ENCODE results near the gene GRIA3. TPM values are rescaled to one million over a fixed set of nuclear protein-coding genes. Genes with fewer than 3 reads are reported as not detected.
"Not testable (repeated sequence)": the region's sequence is repeated elsewhere in the genome, so short reads cannot be mapped to it uniquely, and the experiment has no call there.

GRIA3 gene
- total RNA-seq, 4 donors from 2014 or later: 0.60 to 2.3 (median 1.0) TPM

DNA sequence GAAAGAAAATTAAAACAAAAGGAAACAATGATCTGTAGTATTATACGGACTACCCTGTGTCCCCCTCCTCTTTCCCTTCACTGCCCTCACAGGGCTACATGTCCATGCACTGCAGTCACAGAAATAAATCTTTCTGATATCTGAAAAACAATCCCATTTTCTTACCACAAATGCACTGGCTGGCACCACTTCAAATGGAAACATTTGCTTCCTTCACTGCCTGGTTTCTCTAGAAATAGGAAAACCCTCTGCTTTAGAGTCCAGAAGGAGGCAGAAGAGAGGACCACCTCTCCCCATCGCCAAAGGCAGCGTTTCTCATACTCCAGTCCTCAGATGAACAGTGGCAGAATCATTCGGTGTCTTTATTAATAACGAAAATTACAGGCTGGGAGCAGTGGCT, 98.2 kb downstream of the GRIA3 start:
- TF ChIP-seq POLR2A (IDR thresholded peaks at IDR 0.05) (no peak), EP300 (IDR thresholded peaks at IDR 0.05) (no peak)
- TF ChIP-seq, protein P1, sequence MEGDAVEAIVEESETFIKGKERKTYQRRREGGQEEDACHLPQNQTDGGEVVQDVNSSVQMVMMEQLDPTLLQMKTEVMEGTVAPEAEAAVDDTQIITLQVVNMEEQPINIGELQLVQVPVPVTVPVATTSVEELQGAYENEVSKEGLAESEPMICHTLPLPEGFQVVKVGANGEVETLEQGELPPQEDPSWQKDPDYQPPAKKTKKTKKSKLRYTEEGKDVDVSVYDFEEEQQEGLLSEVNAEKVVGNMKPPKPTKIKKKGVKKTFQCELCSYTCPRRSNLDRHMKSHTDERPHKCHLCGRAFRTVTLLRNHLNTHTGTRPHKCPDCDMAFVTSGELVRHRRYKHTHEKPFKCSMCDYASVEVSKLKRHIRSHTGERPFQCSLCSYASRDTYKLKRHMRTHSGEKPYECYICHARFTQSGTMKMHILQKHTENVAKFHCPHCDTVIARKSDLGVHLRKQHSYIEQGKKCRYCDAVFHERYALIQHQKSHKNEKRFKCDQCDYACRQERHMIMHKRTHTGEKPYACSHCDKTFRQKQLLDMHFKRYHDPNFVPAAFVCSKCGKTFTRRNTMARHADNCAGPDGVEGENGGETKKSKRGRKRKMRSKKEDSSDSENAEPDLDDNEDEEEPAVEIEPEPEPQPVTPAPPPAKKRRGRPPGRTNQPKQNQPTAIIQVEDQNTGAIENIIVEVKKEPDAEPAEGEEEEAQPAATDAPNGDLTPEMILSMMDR (IDR thresholded peaks at IDR 0.05): no peak
- 74 to 87% methylated on average over 5 of the region's 5 CpGs for WGBS, 2 donors
- Histone ChIP-seq H3K27ac (no peak overlapping the region), H3K4me3 (no peak overlapping the region), H3K4me1 (no peaks in the 10 kb centered on the region), H3K9me3 (no peaks in the 10 kb centered on the region), H3K27me3 (no peaks in the 10 kb centered on the region), H3K36me3 (no peaks in the 10 kb centered on the region)
- DNase-seq (ENCODE audit: low spot score in 2 of 2): no peak

DNA sequence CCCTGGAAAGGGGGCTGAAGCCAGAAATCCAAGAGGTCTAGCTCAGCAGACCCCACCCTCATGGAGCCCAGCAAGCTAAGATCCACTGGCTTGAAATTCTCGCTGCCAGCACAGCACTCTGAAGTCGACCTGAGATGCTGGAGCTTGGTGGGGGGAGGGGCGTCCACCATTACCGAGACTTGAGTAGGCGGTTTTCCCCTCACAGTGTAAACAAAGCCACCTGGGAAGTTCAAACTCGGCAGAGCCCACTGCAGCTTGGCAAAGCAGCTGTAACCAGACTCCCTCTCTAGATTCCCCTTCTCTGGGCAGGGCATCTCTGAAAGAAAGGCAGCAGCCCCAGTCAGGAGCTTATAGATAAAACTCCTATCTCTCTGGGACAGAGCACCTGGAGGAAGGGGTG, 99.3 kb downstream of the GRIA3 start:
- not testable (repeated sequence) for DNase-seq (ENCODE audit: low spot score in 2 of 2); H3K36me3 ChIP-seq; H3K4me1 ChIP-seq; H3K27ac ChIP-seq; H3K27me3 ChIP-seq; H3K9me3 ChIP-seq; H3K4me3 ChIP-seq
- 43 to 80% methylated on average over 5 of the region's 6 CpGs for WGBS, 2 donors

DNA sequence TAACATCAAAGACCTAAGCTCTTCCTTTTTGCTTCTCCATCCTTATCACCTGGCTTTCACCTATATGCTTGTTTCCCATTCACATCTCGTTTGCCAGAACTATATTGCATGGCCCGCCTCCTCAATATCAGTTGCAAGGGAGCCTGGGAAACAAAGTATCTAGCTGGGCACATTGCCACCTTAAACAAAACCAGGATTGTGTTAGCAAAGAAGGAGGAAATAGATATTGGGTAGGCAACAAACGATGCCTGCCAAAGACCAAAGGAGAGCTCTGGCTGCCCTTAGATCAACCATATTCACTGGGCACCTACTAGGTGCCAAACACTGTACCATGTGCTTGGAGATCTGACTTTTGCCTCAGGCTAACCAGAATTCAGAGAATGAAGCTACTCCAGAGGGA, 107.5 kb downstream of the GRIA3 start:
- TF ChIP-seq POLR2A (IDR thresholded peaks at IDR 0.05) (no peak), EP300 (IDR thresholded peaks at IDR 0.05) (no peak)
- TF ChIP-seq, protein P1 (IDR thresholded peaks at IDR 0.05): no peak

DNA sequence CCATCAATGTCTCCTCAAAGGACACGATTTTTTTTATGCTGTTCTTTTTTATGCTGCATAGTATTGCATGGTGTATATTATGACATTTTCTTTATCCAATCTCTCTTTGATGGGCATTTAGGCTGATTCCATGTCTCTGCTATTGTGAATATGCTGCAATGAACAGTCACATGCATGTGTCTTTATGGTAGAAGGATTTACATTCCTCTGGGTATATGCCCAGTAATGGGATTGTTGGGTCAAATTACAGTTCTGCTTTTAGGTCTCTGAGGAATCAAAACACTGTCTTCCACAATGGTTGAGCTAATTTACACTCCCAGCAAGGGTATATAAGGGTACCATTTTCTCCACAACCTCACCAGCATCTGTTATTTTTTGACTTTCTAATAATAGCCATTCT, 113.9 kb downstream of the GRIA3 start:
- Histone ChIP-seq H3K27ac (no peak overlapping the region), H3K4me3 (no peak overlapping the region), H3K9me3 (no peaks in the 10 kb centered on the region), H3K27me3 (no peaks in the 10 kb centered on the region), H3K4me1 (no peaks in the 10 kb centered on the region), H3K36me3 (no peaks in the 10 kb centered on the region)
- no peak for DNase-seq (ENCODE audit: low spot score in 2 of 2)
- 61 to 88% methylated on average over 1 of the region's 1 CpG for WGBS, 2 donors
- no peak for TF ChIP-seq POLR2A (IDR thresholded peaks at IDR 0.05)
- TF ChIP-seq, protein P1 (IDR thresholded peaks at IDR 0.05): no peak
- no peak for TF ChIP-seq EP300 (IDR thresholded peaks at IDR 0.05)

More for the DNA sequence above, 107.5 kb downstream of the GRIA3 start:
- no peaks in the 10 kb centered on the region for H3K27me3 ChIP-seq
- H3K4me3 ChIP-seq: no peak overlapping the region
- no peaks in the 10 kb centered on the region for H3K36me3 ChIP-seq
- DNase-seq (ENCODE audit: low spot score in 2 of 2): no peak
- no peaks in the 10 kb centered on the region for H3K9me3 ChIP-seq
- 28 to 43% methylated on average over 3 of the region's 3 CpGs for WGBS, 2 donors
- H3K27ac ChIP-seq: no peak overlapping the region
- H3K4me1 ChIP-seq: no peaks in the 10 kb centered on the region

DNA sequence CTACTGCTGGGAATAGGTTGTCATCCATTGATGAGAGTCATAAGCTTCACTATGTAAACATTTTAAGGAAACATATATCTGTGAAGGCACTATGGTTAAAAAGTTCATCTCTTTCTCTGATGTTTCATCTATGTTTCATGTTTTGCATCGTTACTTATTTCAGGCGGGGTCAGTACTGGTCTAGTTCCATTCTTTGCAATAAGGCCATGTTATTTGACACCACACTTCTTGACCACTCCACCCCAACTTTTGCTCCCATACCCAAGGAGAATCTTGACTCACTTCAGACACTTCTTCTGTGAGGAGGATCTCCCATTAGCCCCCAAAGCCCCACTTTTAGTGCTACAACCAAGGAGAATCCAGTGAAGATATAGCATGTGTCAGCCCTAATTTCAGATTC, 119.4 kb downstream of the GRIA3 start:
- Histone ChIP-seq H3K27ac (no peak overlapping the region), H3K4me3 (no peak overlapping the region), H3K36me3 (no peaks in the 10 kb centered on the region), H3K27me3 (no peaks in the 10 kb centered on the region), H3K9me3 (no peaks in the 10 kb centered on the region), H3K4me1 (no peaks in the 10 kb centered on the region)
- WGBS, 2 donors: 74 to 100% methylated on average over 2 of the region's 2 CpGs
- DNase-seq (ENCODE audit: low spot score in 2 of 2): no peak
- TF ChIP-seq, protein P1 (IDR thresholded peaks at IDR 0.05): no peak
- TF ChIP-seq EP300 (IDR thresholded peaks at IDR 0.05) (no peak), POLR2A (IDR thresholded peaks at IDR 0.05) (no peak)

DNA sequence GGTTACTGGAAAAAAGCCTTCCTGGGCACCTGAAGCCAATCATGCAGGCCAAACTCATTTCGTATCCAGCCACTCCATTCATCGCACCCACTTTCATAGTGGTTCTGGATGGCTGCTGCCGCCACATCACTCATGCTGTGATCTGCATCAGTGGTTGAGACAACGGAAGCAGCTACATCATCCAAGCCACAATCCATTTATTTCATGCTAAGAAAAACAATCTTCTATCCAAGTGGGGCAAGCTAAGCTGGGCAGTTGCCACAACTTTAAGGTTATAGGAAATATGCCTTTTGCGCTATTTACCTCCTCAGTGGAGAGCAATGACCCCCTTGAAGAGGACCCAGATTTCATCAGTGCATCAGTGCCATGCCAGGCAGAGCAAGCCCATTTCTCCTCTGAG, 124.6 kb downstream of the GRIA3 start:
- Histone ChIP-seq H3K27me3 (no peaks in the 10 kb centered on the region), H3K4me1 (no peaks in the 10 kb centered on the region), H3K36me3 (no peaks in the 10 kb centered on the region), H3K4me3 (no peak overlapping the region), H3K27ac (no peak overlapping the region), H3K9me3 (no peaks in the 10 kb centered on the region)
- WGBS, 2 donors: 88 to 91% methylated on average over 4 to 5 of the region's 5 CpGs
- DNase-seq (ENCODE audit: low spot score in 2 of 2): no peak
- TF ChIP-seq POLR2A (IDR thresholded peaks at IDR 0.05) (no peak), EP300 (IDR thresholded peaks at IDR 0.05) (no peak)
